T-helper 17 cell (primary cell): ENCODE measurements around the gene SRSF7. TPM values are rescaled to one million over a fixed set of nuclear protein-coding genes. Genes with fewer than 3 reads are reported as not detected.
"Not testable (repeated sequence)": the region's sequence is repeated elsewhere in the genome, so short reads cannot be mapped to it uniquely, and the experiment has no call there.

ENCODE experiments used
- ATAC-seq: fragments of 150-1000 bp; cut with Tn5 transposase; 2 replicates; pipeline ENCODE4 v1.10.0; 2021; ENCODE audit warnings: mild to moderate bottlenecking, moderate library complexity
- DNase-seq, 3 donors: peaks; one replicate each; pipeline versions ENCODE4 v3.0.0 to v3.0.0-alpha.2; 2020 to 2021
- H3K9me3 ChIP-seq: one replicate; pipeline ENCODE4 v1.7.0; 2013; ENCODE audit warnings: low read length, mild to moderate bottlenecking; ENCODE audit not compliant: control insufficient read depth, poor library complexity, severe bottlenecking
- H3K27ac Mint-ChIP-seq: one replicate; pipeline ENCODE4 v1.8.0; 2022; ENCODE audit warnings: mild to moderate bottlenecking, moderate library complexity, mixed read lengths
- H3K27me3 Mint-ChIP-seq: one replicate; pipeline ENCODE4 v1.8.0; 2022; ENCODE audit warnings: mixed read lengths
- H3K36me3 Mint-ChIP-seq: one replicate; pipeline ENCODE4 v1.8.0; 2022; ENCODE audit warnings: low read depth, mixed read lengths
- H3K4me1 Mint-ChIP-seq: one replicate; pipeline ENCODE4 v1.8.0; 2022; ENCODE audit warnings: mild to moderate bottlenecking, mixed read lengths
- H3K4me3 Mint-ChIP-seq: one replicate; pipeline ENCODE4 v1.8.0; 2022; ENCODE audit warnings: mild to moderate bottlenecking, moderate library complexity, mixed read lengths
- total RNA-seq, 4 donors: library from RNA in 2 of 4; stranded (reverse) in 2 of 4; gene quantifications; one replicate each; pipeline ENCODE4 v1.2.3 and lab custom pipeline; 2022 to 2026

SRSF7 gene
- total RNA-seq, 2 donors from 2014 or later, result 558 to 772 TPM

DNA sequence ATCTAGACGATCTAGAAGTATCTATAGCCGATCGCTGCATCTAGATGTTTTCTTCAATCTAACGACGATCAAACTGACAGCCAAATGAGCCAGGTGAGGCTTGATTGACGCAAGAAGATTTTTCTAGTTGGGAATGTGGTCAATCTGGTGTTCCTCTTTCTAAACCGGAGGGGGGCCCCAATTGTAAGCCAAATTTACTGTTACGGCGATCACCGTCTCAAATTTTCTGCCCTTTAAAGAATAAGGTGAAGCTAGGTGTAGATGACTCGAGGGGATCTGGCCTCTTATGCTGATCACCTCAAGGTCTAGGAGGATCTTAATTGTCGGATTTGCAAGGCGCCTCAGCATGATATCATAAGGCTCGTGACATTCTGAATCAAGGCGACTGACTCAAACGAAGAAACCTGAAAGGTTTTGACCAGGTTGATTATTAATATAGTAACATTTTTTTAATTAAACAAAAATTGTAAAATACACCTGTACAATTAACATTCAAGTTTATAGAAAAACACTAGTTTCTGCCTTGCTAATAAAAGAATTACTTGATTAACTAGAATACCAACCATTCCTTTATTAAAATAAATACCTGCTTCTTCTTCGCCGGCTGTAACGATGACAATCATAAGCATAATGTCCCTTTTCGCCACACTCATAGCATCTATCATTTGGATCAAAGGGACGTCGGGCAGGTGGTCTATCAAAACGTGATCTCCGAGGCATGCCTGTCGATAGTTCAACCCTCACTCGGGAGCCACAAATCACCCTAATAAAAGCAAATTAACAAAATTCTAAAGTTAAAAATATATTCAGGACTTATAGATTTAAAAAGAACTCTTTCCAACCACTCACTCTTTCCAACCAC lies 2.0 kb downstream of the SRSF7 start:
- Mint-ChIP-seq H3K4me3 (peak overlapping the region; percentile 95), H3K36me3 (peaks cover 14% of the 10 kb centered on the region), H3K27ac (peak overlapping the region; percentile 98), H3K27me3 (peaks cover 5% of the 10 kb centered on the region), H3K4me1 (peaks cover 64% of the 10 kb centered on the region)
- H3K9me3 ChIP-seq, result peaks cover 5% of the 10 kb centered on the region
- no peak for DNase-seq
- no peak for ATAC-seq

- peaks cover 64% of the 10 kb centered on the region for H3K4me1 Mint-ChIP-seq
- peaks cover 14% of the 10 kb centered on the region for H3K36me3 Mint-ChIP-seq
- peaks cover 5% of the 10 kb centered on the region for H3K9me3 ChIP-seq
- H3K27ac Mint-ChIP-seq, result peak overlapping the region; percentile 98
- no peak for DNase-seq
- H3K4me3 Mint-ChIP-seq, result peak overlapping the region; percentile 95
- peaks cover 5% of the 10 kb centered on the region for H3K27me3 Mint-ChIP-seq
- ATAC-seq, result no peak
These were observed 2.8 kb downstream of the SRSF7 start for GRCh38 chr2:38748391-38748790.

GRCh38 chr2:38747819-38748218 lies 3.3 kb downstream of the SRSF7 start:
- H3K4me3 Mint-ChIP-seq, result peak overlapping the region; percentile 95
- peaks cover 5% of the 10 kb centered on the region for H3K27me3 Mint-ChIP-seq
- no peak for ATAC-seq
- H3K9me3 ChIP-seq, result peaks cover 5% of the 10 kb centered on the region
- H3K36me3 Mint-ChIP-seq, result peaks cover 14% of the 10 kb centered on the region
- H3K4me1 Mint-ChIP-seq, result peaks cover 64% of the 10 kb centered on the region
- no peak for DNase-seq
- peak overlapping the region; percentile 98 for H3K27ac Mint-ChIP-seq

GRCh38 chr2:38747007-38747424 lies 4.1 kb downstream of the SRSF7 start:
- Mint-ChIP-seq H3K4me1 (peaks cover 60% of the 10 kb centered on the region), H3K27me3 (peaks cover 5% of the 10 kb centered on the region), H3K27ac (peak overlapping the region; percentile 98), H3K36me3 (peaks cover 14% of the 10 kb centered on the region), H3K4me3 (peak overlapping the region; percentile 95)
- peaks cover 5% of the 10 kb centered on the region for H3K9me3 ChIP-seq
- no peak for ATAC-seq
- DNase-seq, result no peak

DNA sequence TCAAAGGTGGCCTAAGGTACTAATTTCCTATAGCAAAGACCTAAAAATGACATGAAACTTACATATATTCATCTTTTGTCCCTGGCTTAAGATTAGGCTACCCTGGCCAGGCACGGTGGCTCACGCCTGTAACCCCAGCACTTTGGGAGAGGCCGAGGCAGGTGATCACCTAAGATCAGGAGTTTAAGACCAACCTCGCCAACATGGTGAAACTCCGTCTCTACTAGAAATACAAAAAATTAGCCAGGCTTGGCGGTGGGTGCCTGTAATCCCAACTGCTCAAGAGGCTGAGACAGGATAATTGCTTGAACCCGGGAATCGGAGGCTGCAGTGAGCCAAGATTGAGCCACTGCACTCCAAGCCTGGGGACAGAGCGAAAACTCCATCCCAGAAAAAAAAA lies 5.9 kb downstream of the SRSF7 start:
- H3K4me1 Mint-ChIP-seq, result peaks cover 51% of the 10 kb centered on the region
- no peak for DNase-seq
- H3K4me3 Mint-ChIP-seq, result peak overlapping the region; percentile 83
- peaks cover 10% of the 10 kb centered on the region for H3K36me3 Mint-ChIP-seq
- H3K9me3 ChIP-seq, result peaks cover 5% of the 10 kb centered on the region
- peak overlapping the region; percentile 98 for H3K27ac Mint-ChIP-seq
- H3K27me3 Mint-ChIP-seq, result no peaks in the 10 kb centered on the region
- ATAC-seq, result no peak

- peaks cover 2% of the 10 kb centered on the region for H3K9me3 ChIP-seq
- H3K27me3 Mint-ChIP-seq, result no peaks in the 10 kb centered on the region
- DNase-seq (no peak), ATAC-seq (no peak)
- peak overlapping the region; percentile 98 for H3K27ac Mint-ChIP-seq
- peaks cover 6% of the 10 kb centered on the region for H3K36me3 Mint-ChIP-seq
- no peak overlapping the region for H3K4me3 Mint-ChIP-seq
- peaks cover 48% of the 10 kb centered on the region for H3K4me1 Mint-ChIP-seq
These were observed 6.8 kb downstream of the SRSF7 start for GRCh38 chr2:38744399-38744780.

- no peak for ATAC-seq
- H3K27ac Mint-ChIP-seq, result peak overlapping the region; percentile 98
- H3K4me3 Mint-ChIP-seq, result peak overlapping the region; percentile 43
- DNase-seq, result no peak
- H3K4me1 Mint-ChIP-seq, result peaks cover 48% of the 10 kb centered on the region
- no peaks in the 10 kb centered on the region for H3K27me3 Mint-ChIP-seq
- no peaks in the 10 kb centered on the region for H3K9me3 ChIP-seq
- H3K36me3 Mint-ChIP-seq, result peaks cover 6% of the 10 kb centered on the region
These were observed 7.3 kb downstream of the SRSF7 start for GRCh38 chr2:38743672-38744398.

- peaks cover 42% of the 10 kb centered on the region for H3K4me1 Mint-ChIP-seq
- H3K9me3 ChIP-seq, result no peaks in the 10 kb centered on the region
- DNase-seq (no peak), ATAC-seq (peak; percentile 39)
- peak overlapping the region; percentile 53 for H3K4me3 Mint-ChIP-seq
- H3K27me3 Mint-ChIP-seq, result no peaks in the 10 kb centered on the region
- peaks cover 6% of the 10 kb centered on the region for H3K36me3 Mint-ChIP-seq
- H3K27ac Mint-ChIP-seq, result peak overlapping the region; percentile 98
These were observed 8.2 kb downstream of the SRSF7 start for GRCh38 chr2:38742797-38743559.

DNA sequence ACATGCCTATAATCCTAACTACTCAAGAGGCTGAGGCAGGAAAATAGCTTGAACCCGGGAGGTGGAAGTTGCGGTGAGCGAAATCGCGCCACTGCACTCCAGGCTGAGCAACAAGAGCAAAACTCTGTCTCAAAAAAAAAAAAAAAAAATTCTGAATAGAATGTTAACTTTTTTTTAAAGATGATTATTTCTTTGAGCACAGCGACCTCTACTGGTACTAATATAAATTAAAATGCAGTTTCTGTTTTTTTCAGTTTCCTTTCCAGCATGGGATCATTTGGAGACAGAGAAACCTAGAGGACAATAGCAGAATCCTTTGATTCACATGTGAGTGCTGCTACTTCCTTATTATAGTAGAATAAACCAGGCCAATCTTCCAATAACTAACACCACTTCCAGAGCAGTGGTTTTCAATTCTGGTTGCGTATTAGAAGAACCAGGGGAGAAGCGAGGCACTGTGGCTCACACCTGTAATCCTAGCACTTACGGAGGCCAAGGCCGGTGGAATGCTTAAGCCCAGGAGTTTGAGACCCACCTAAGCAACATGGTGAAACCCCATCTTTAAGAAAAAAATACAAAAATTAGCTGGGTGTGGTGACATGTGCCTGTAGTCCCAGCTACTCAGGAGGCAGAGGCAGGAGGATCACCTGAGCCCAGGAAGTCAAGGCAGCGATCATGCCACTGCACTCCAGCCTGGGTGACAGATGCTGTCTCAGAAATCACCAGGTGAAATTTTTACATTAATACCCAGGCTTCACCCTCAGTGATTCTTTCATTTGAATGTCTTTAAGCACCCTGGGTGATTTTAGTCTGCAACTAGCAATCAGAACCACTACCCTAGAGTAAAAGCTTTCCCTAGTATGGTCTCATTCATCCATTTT lies 10.1 kb downstream of the SRSF7 start:
- H3K4me1 Mint-ChIP-seq, result peaks cover 26% of the 10 kb centered on the region
- no peaks in the 10 kb centered on the region for H3K36me3 Mint-ChIP-seq
- peak; percentile 33 for ATAC-seq

DNA sequence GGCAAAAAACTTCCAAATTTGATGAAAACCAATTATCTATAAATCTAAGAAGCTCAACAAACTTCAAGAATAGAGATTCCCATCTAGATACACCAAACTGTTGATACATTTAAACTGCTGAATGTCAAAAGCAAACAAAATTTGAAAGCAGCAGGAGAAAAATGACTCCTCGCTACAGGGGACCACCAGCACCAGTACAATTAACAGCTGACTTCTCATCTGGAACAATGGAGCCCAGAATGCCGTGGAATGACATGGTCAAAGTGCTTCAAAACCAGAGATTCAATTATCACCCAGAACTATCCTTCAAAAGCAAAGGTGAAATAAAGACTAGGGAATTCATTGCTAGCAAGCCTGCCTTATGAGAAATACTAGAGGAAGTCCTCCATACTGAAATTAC lies 11.6 kb downstream of the SRSF7 start:
- H3K9me3 ChIP-seq, result no peaks in the 10 kb centered on the region
- H3K36me3 Mint-ChIP-seq, result no peaks in the 10 kb centered on the region
- peak overlapping the region; percentile 73 for H3K4me3 Mint-ChIP-seq
- peaks cover 14% of the 10 kb centered on the region for H3K4me1 Mint-ChIP-seq
- ATAC-seq (no peak), DNase-seq (no peak)
- H3K27ac Mint-ChIP-seq, result peak overlapping the region; percentile 98
- H3K27me3 Mint-ChIP-seq, result no peaks in the 10 kb centered on the region

More for the DNA sequence above, 10.1 kb downstream of the SRSF7 start:
- H3K4me3 Mint-ChIP-seq, result peak overlapping the region; percentile 55
- no peak for DNase-seq
- no peaks in the 10 kb centered on the region for H3K9me3 ChIP-seq
- no peaks in the 10 kb centered on the region for H3K27me3 Mint-ChIP-seq
- peak overlapping the region; percentile 98 for H3K27ac Mint-ChIP-seq

- peaks cover 8% of the 10 kb centered on the region for H3K4me1 Mint-ChIP-seq
- no peaks in the 10 kb centered on the region for H3K9me3 ChIP-seq
- no peak for DNase-seq
- no peak for ATAC-seq
- peaks cover 6% of the 10 kb centered on the region for H3K36me3 Mint-ChIP-seq
- H3K4me3 Mint-ChIP-seq, result no peak overlapping the region
- no peak overlapping the region for H3K27ac Mint-ChIP-seq
- no peaks in the 10 kb centered on the region for H3K27me3 Mint-ChIP-seq
These were observed 13.2 kb downstream of the SRSF7 start for GRCh38 chr2:38737925-38738324.

DNA sequence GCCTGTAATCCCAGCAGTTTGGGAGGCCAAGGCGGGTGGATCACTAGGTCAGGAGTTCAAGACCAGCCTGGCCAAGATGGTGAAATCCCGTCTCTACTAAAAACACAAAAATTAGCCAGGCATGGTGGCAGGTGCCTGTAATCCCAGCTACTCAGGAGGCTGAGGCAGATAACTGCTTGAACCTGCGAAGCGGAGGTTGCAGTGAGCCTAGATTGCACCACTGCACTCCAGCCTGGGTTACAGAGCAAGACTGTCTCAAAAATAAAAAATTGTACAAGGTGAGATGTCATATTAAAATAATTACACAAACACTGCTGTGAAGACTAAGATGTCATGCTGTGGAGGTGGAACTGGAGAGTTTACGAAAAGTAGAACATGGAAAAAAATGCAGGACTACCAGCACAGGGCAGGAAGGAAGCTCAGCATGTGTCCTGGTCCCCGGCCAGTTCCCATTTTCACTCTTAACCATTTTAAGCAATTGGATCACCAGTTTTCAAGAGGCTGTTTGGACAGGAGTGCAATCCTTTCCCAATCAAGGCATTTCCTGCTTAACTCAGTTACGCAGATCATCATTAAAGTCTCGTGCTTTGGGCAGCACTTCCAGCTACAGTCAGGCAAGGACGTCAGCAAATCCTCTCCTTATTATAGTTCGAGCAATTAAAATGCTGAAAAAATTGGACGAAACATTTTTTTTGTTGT lies 14.0 kb downstream of the SRSF7 start:
- not testable (repeated sequence) for H3K4me1 Mint-ChIP-seq, H3K4me3 Mint-ChIP-seq, H3K36me3 Mint-ChIP-seq, H3K9me3 ChIP-seq, DNase-seq, ATAC-seq, H3K27me3 Mint-ChIP-seq
- peak overlapping the region; percentile 86 for H3K27ac Mint-ChIP-seq
